ENCODE results near the gene CCDC71.
A peak's percentile ranks its signal among the peaks of the same experiment; 100 is the strongest.

The CCDC71 gene

DNA sequence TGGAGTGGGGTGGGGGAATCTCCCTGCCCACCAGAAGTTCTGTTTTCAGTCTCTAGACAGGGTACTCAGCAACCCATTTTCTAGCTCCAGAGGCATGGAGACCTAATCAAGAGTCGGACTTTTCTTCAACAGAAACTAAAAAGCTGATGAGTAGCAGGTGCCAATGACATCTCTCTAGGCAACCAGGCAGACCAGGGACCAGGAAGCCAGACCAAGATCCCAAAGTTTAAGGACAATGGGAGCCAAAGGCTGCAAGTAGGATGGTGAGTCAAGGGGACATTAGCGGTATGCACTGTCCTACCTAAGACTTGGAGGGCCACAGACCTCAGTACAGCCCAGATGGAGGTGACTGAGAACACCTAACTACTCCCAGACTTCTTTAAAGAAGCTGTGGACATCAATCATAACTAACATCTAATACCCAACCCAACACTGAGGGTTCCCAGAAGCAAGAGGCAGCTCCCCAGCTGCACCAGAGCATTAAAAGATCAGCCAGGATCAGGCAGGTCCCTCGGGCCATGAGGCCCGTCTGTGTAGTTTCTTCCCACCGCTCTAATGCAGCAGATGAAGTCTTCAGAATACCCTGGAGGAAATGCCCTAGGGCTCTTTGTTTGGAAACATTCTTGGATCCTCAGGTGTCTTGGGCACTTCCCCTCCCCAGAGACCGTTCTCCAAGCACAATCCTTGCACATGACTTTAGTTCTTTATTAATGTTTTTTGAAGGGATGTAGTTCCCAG lies 979 bp downstream of the CCDC71 start:
- Histone ChIP-seq H3K36me3 (ENCODE audit: low read length) (no peaks in the 10 kb centered on the region), H3K9ac (ENCODE audit: low read length) (peak overlapping the region; percentile 95), H3K4me3 (ENCODE audit: insufficient read depth, low read length, poor library complexity, severe bottlenecking) (peak overlapping the region; percentile 99), H2AFZ (ENCODE audit: low read depth, low read length, severe bottlenecking) (peak overlapping the region; percentile 32), H3F3A (ENCODE audit: insufficient read depth) (no peaks in the 10 kb centered on the region), H3K27ac (ENCODE audit: low read depth, low read length) (peak overlapping the region; percentile 41; the same call in 1 of the 2 replicates), H3K9me2 (replicated peaks; ENCODE audit: insufficient read depth, low read length) (no peaks in the 10 kb centered on the region), H4K20me1 (ENCODE audit: low read depth, low read length) (no peaks in the 10 kb centered on the region), H3K27me3 (ENCODE audit: low read length) (no peaks in the 10 kb centered on the region), H3K9me3 (ENCODE audit: insufficient read depth, low read length) (no peaks in the 10 kb centered on the region), H3K79me2 (ENCODE audit: insufficient read depth, low read length) (peaks cover 16% of the 10 kb centered on the region), H3K4me2 (ENCODE audit: low read depth, low read length, poor library complexity, severe bottlenecking) (peak overlapping the region; percentile 97)
- TF ChIP-seq, protein P1, sequence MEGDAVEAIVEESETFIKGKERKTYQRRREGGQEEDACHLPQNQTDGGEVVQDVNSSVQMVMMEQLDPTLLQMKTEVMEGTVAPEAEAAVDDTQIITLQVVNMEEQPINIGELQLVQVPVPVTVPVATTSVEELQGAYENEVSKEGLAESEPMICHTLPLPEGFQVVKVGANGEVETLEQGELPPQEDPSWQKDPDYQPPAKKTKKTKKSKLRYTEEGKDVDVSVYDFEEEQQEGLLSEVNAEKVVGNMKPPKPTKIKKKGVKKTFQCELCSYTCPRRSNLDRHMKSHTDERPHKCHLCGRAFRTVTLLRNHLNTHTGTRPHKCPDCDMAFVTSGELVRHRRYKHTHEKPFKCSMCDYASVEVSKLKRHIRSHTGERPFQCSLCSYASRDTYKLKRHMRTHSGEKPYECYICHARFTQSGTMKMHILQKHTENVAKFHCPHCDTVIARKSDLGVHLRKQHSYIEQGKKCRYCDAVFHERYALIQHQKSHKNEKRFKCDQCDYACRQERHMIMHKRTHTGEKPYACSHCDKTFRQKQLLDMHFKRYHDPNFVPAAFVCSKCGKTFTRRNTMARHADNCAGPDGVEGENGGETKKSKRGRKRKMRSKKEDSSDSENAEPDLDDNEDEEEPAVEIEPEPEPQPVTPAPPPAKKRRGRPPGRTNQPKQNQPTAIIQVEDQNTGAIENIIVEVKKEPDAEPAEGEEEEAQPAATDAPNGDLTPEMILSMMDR (IDR thresholded peaks at IDR 0.05; ENCODE audit: insufficient read depth, low read length, poor library complexity, severe bottlenecking), result no peak
- TF ChIP-seq EZH2phosphoT487 (conservative IDR thresholded peaks at IDR 0.05; ENCODE audit: low read length), result no peak

DNA sequence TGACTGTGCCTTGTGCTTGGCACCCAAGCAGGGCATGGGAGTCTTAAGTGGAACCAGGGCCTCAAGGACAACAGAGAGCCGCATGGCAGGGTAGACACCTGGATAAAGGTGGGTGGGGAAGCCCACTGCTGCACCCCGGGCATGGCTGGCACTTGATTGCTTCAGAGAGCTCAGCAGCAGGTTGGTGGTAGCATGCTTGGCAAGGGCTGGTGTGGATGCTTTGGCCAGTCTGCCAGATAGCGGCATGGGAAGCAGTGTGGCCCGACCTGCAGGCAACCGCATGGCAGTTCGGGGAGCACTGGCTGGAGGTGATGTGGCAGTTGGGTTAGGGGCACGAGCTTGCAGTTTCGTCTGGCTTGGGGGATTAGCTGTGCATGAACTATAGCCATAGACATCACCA lies 2.5 kb downstream of the CCDC71 start:
- Histone ChIP-seq H3K27me3 (ENCODE audit: low read length) (no peaks in the 10 kb centered on the region), H3K79me2 (ENCODE audit: insufficient read depth, low read length) (peaks cover 16% of the 10 kb centered on the region), H3K27ac (ENCODE audit: low read depth, low read length) (no peak overlapping the region), H3F3A (ENCODE audit: insufficient read depth) (no peaks in the 10 kb centered on the region), H3K36me3 (ENCODE audit: low read length) (no peaks in the 10 kb centered on the region), H4K20me1 (ENCODE audit: low read depth, low read length) (no peaks in the 10 kb centered on the region), H3K4me3 (ENCODE audit: insufficient read depth, low read length, poor library complexity, severe bottlenecking) (no peak overlapping the region), H3K9ac (ENCODE audit: low read length) (no peak overlapping the region), H3K9me3 (ENCODE audit: insufficient read depth, low read length) (no peaks in the 10 kb centered on the region), H2AFZ (ENCODE audit: low read depth, low read length, severe bottlenecking) (no peak overlapping the region), H3K4me2 (ENCODE audit: low read depth, low read length, poor library complexity, severe bottlenecking) (no peak overlapping the region), H3K9me2 (replicated peaks; ENCODE audit: insufficient read depth, low read length) (no peaks in the 10 kb centered on the region)
- TF ChIP-seq, protein P1 (IDR thresholded peaks at IDR 0.05; ENCODE audit: insufficient read depth, low read length, poor library complexity, severe bottlenecking), result no peak
- TF ChIP-seq EZH2phosphoT487 (conservative IDR thresholded peaks at IDR 0.05; ENCODE audit: low read length), result no peak

DNA sequence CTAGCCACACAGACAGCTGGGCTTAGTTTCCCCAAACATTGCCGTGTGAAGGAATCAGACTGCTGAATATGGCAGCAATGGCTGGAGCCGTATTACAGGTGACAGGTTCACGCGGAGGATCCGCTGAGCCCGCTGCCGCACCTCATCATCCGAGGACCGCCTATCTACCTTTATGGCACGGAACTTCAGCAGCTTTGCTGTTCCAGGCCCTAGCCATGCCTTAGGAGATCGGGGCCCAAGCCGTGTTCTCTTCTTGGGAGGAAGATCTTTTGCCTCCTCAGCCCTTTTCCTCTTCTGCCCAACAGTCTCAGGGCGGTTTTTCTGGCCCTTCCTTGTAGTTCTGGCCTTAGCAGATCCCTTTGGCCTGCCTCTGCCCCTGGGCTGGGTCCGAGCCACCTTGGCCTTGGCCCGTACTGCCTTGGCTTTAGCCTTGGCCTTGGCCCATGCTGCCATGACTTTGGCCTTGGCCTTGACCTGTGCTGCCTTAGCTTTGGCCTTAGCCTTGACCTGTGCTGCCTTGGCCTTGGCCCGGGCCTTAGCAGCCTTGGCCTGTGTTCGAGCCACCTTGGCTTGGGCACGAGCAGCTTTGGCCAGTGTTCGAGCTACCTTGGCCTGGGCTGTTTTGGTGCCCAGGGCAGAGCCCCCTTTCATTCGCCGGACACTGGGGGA lies 3.2 kb downstream of the CCDC71 start:
- Histone ChIP-seq H3K27ac (ENCODE audit: low read depth, low read length) (no peak overlapping the region), H3K4me3 (ENCODE audit: insufficient read depth, low read length, poor library complexity, severe bottlenecking) (no peak overlapping the region), H3K9ac (ENCODE audit: low read length) (no peak overlapping the region), H3K79me2 (ENCODE audit: insufficient read depth, low read length) (peaks cover 16% of the 10 kb centered on the region), H2AFZ (ENCODE audit: low read depth, low read length, severe bottlenecking) (no peak overlapping the region), H3K4me2 (ENCODE audit: low read depth, low read length, poor library complexity, severe bottlenecking) (no peak overlapping the region), H4K20me1 (ENCODE audit: low read depth, low read length) (no peaks in the 10 kb centered on the region), H3K9me2 (replicated peaks; ENCODE audit: insufficient read depth, low read length) (no peaks in the 10 kb centered on the region), H3K27me3 (ENCODE audit: low read length) (no peaks in the 10 kb centered on the region), H3F3A (ENCODE audit: insufficient read depth) (no peaks in the 10 kb centered on the region), H3K9me3 (ENCODE audit: insufficient read depth, low read length) (no peaks in the 10 kb centered on the region), H3K36me3 (ENCODE audit: low read length) (no peaks in the 10 kb centered on the region)
- TF ChIP-seq, protein P1 (IDR thresholded peaks at IDR 0.05; ENCODE audit: insufficient read depth, low read length, poor library complexity, severe bottlenecking), result no peak
- TF ChIP-seq EZH2phosphoT487 (conservative IDR thresholded peaks at IDR 0.05; ENCODE audit: low read length), result no peak
